Muscle of arm (tissue), 12 donors: ENCODE results near the gene CEP128. TPM values are rescaled to one million over a fixed set of nuclear protein-coding genes. Genes with fewer than 3 reads are reported as not detected.

Source experiments
- DNase-seq: peaks from one replicate; pipeline ENCODE4 v3.0.0-alpha.2; 2013
- polyA plus RNA-seq, 12 donors: library from polyadenylated mRNA; unstranded; fragments of 120-200 nt; gene quantifications; one replicate each; pipeline ENCODE4 v1.2.1, GENCODE V29; 2013; ENCODE audit not compliant: insufficient read length in 12 of 12

CEP128 gene
- polyA plus RNA-seq, 12 donors: 2.4 to 6.0 (median 4.2) TPM; not detected in 1

DNA sequence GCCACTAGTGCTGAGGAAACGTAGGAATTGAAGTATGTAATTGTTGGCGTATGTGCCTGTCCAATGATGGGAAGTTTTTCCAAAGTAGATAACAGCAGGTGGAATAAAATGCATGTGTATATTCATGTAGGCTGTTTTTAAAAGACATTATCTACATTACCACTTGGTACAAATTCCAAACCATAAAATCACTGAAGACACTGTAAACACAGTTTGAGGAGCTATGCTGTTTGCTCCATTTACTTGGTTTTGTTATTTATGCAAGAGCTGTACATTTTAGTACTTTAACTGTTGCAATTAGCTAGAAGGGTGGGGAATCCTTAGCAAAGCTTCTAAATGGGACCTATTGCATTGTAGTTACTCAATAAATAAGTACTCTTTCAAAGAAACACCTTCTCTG lies 455.8 kb downstream of the CEP128 start:
- DNase-seq: no peak

- DNase-seq: no peak
Measured at GRCh38 chr14:80483331-80483730, 458.2 kb downstream of the CEP128 start.

DNA sequence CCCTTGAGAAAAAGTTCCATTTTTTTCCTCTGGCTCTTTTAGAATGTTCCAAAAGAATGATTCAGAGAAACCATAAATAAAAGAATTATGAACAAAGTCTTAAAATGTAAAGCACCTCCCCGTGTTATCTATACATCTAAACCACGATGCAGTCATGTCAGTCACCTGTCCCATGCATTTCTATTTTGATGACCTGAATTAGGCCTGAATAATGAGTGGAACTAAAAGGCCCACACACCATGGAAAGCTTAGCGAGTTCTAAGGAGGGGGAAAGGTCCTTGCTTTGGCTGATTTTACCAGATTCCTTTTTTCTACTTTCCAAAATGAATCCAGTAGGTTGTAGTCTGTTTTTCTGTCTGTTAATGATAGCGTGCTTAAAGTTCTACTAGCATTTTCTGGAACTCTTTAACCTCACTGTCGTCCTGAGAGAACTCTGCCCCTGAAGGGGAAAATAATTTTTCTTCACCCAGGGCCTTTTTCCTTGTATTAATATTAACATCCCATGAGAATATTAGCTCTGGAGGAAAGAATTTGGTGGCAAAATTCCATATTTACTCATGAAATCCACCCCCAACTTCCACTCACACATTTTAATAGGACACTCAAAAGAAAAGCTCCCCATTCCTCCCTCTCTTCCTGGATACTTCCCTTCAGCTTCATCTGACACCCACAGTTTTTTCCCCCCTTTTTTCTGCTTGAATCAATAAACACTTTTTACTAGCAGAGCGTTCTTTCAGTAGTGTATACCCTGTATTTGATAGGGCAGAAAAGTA lies 464.0 kb downstream of the CEP128 start:
- no peak for DNase-seq

GRCh38 chr14:80475074-80475473 lies 466.5 kb downstream of the CEP128 start:
- no peak for DNase-seq

- DNase-seq: no peak
Measured at GRCh38 chr14:80468331-80469122, 473.0 kb downstream of the CEP128 start.

- DNase-seq: no peak
Measured at GRCh38 chr14:80465546-80466220, 475.9 kb downstream of the CEP128 start.

DNA sequence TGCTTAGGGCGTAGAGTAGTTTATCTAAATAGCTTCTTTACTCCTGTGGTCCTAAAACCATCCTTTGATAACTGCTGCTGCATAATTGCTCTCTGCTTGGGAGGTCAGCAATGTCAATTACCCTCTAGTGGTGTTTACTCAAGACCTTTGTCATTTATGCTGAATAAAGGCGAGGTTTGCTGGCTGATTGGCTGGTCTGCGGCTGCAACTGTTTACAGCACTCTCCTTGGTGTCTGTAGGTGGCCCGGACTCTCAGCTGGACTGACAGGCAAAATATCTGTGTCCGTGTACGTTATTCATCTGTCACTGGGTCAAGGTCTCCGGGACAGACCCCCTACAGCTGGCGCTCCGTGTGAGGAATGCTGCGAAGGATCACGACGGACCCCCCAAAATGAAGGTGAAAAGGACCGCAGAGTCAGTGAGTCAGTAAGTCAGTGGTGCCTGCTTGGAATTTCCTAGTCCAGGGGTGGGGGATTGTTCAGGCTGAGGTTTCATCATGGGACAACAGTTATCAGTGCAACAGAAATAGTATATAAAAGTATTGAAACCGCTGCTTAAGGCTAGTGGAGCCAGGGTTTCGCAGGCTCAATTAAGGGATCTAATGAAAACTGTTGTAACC lies 476.9 kb downstream of the CEP128 start:
- no peak for DNase-seq

- DNase-seq: peak; percentile 17
Measured at GRCh38 chr14:80456209-80456608, 485.3 kb downstream of the CEP128 start.

DNA sequence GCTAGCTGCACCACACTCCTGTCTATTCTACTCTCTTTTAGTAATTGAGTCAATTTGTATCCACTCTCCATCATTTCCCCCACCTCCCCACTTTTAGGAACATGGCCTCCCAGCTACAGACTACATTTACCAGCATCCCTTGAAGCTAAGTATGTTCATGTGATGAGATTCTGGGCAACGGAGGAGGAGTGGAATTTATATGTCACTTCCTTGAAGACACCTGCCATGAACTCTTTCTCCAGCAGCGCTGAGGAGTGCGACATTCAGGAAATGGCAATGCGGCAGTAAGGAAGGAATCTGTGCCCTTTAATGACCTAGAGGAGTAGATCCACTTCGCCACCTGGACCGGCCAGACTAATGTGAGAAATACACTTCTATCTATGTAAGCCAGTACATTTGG lies 486.5 kb downstream of the CEP128 start:
- no peak for DNase-seq

GRCh38 chr14:80448267-80448666 lies 493.3 kb downstream of the CEP128 start:
- no peak for DNase-seq

DNA sequence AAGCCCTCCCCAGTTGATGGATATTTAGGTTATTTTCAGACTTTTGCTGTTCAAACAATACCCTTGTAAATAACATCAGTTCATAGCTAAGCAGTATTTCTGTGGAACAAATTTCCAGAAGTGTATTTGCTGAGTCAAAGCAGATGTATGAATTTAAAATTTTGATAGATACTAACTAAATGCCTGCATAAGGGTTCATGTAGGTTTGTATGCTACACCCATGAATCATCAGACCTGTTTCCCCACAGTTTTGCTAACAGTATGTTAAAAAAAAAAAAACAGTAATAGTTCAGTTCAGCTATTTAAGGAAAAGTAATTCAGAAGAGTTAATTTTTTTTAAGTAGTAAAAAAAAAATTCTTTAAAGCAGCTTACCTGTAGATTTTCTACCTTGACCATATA lies 494.1 kb downstream of the CEP128 start:
- no peak for DNase-seq

Other genes with a start within 250 kb of the CEP128 start
- 1 to 10 TPM in 3 of 12 donors, under 1 TPM in 7, not detected in 2; 0.55 to 2.3 (median 0.82) TPM for gene TSHR, start 13.9 kb upstream of the CEP128 start, polyA plus RNA-seq